ENCODE results near the gene BGN.
A peak's percentile ranks its signal among the peaks of the same experiment; 100 is the strongest.

The BGN gene

DNA sequence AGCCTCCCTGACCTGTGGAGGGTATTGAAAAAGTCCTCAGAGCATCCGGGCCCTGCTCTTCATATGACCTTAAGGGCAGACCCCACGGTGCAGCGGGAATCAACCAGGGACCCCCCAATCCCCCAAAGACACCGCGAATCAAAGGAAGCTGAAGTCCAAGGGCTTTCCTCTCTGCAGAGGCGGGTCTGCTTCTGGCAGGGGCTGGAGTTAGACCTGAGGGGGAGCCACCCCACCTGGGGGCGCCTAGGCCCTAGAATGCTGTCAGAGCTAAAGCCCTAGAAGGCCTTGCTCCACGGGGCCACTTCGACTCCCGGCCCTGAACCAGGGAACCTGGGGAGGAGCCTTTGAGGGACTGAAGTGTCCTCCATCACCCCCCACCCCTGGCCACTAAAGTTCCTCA is 21.7 kb upstream of the BGN start:
- no CpG with 5 or more reads among the region's 10 CpGs for WGBS (ENCODE audit: extremely low coverage, insufficient coverage, insufficient read length)

GRCh38 chrX:153474266-153474665 is 20.5 kb upstream of the BGN start:
- H2BK120ac ChIP-seq (ENCODE audit: insufficient read depth, low read length, poor library complexity): no peak overlapping the region
- H2BK12ac ChIP-seq (ENCODE audit: low read length): no peak overlapping the region
- WGBS (ENCODE audit: extremely low coverage, insufficient coverage, insufficient read length): no CpG with 5 or more reads among the region's 10 CpGs
- H3K9me3 ChIP-seq (ENCODE audit: insufficient read depth, low read depth, low read length): no peaks in the 10 kb centered on the region
- H3K36me3 ChIP-seq (ENCODE audit: control insufficient read depth in 1 of 2, insufficient read depth in 2 of 2, low read length in 2 of 2): no peaks in the 10 kb centered on the region
- H3K79me1 ChIP-seq (ENCODE audit: low read length): peaks cover 21% of the 10 kb centered on the region
- no peak overlapping the region for H2BK5ac ChIP-seq (ENCODE audit: low read depth, low read length, poor library complexity)
- no peak overlapping the region for H3K4me2 ChIP-seq (ENCODE audit: low read length)
- H4K8ac ChIP-seq (ENCODE audit: low read depth, low read length): no peak overlapping the region
- no peak overlapping the region for H3K9ac ChIP-seq (ENCODE audit: low read length)
- H4K91ac ChIP-seq (ENCODE audit: low read depth, low read length): peak overlapping the region; percentile 39
- H3K18ac ChIP-seq (ENCODE audit: low read length): no peak overlapping the region
- H4K12ac ChIP-seq (ENCODE audit: low read depth, low read length): no peak overlapping the region
- H3K14ac ChIP-seq (ENCODE audit: low read length): no peak overlapping the region
- no peak overlapping the region for H3K4ac ChIP-seq (ENCODE audit: low read depth, low read length)
- no peak overlapping the region for H2AFZ ChIP-seq (ENCODE audit: insufficient read depth, low read length, poor library complexity)
- H3K27me3 ChIP-seq (ENCODE audit: insufficient read depth, low read length): no peaks in the 10 kb centered on the region
- DNase-seq: peak; percentile 86 to 87
- no peak overlapping the region for H3K23ac ChIP-seq (ENCODE audit: low read length)
- no peak overlapping the region for H3K27ac ChIP-seq (ENCODE audit: low read depth, low read length)
- H3K4me3 ChIP-seq (ENCODE audit: low read depth, low read length): no peak overlapping the region
- H2AK5ac ChIP-seq (ENCODE audit: low read length): no peak overlapping the region
- H3K4me1 ChIP-seq (ENCODE audit: control insufficient read depth in 1 of 2, insufficient read depth in 2 of 2, low read length in 2 of 2): peaks cover 25 to 31% of the 10 kb centered on the region in 2 experiments
- H3K79me2 ChIP-seq (ENCODE audit: control insufficient read depth, insufficient read depth, low read length, poor library complexity): no peaks in the 10 kb centered on the region

More for the DNA sequence above, 21.7 kb upstream of the BGN start:
- Histone ChIP-seq H2AFZ (ENCODE audit: insufficient read depth, low read length, poor library complexity) (no peak overlapping the region), H3K4me2 (ENCODE audit: low read length) (no peak overlapping the region), H2BK12ac (ENCODE audit: low read length) (peak overlapping the region; percentile 48), H4K91ac (ENCODE audit: low read depth, low read length) (peak overlapping the region; percentile 59), H3K27ac (ENCODE audit: low read depth, low read length) (no peak overlapping the region), H4K12ac (ENCODE audit: low read depth, low read length) (no peak overlapping the region), H3K36me3 (ENCODE audit: control insufficient read depth in 1 of 2, insufficient read depth in 2 of 2, low read length in 2 of 2) (peaks cover 0 to 5% of the 10 kb centered on the region in 2 experiments), H3K79me2 (ENCODE audit: control insufficient read depth, insufficient read depth, low read length, poor library complexity) (no peaks in the 10 kb centered on the region), H3K23ac (ENCODE audit: low read length) (no peak overlapping the region), H3K9ac (ENCODE audit: low read length) (no peak overlapping the region), H3K4ac (ENCODE audit: low read depth, low read length) (no peak overlapping the region), H3K18ac (ENCODE audit: low read length) (no peak overlapping the region), H2AK5ac (ENCODE audit: low read length) (no peak overlapping the region), H4K8ac (ENCODE audit: low read depth, low read length) (no peak overlapping the region), H3K27me3 (ENCODE audit: insufficient read depth, low read length) (no peaks in the 10 kb centered on the region), H2BK5ac (ENCODE audit: low read depth, low read length, poor library complexity) (no peak overlapping the region), H3K79me1 (ENCODE audit: low read length) (peaks cover 21% of the 10 kb centered on the region), H2BK120ac (ENCODE audit: insufficient read depth, low read length, poor library complexity) (no peak overlapping the region), H3K9me3 (ENCODE audit: insufficient read depth, low read depth, low read length) (no peaks in the 10 kb centered on the region), H3K4me3 (ENCODE audit: low read depth, low read length) (no peak overlapping the region), H3K4me1 (ENCODE audit: control insufficient read depth in 1 of 2, insufficient read depth in 2 of 2, low read length in 2 of 2) (peaks cover 25 to 31% of the 10 kb centered on the region in 2 experiments), H3K14ac (ENCODE audit: low read length) (no peak overlapping the region)
- DNase-seq: no peak

DNA sequence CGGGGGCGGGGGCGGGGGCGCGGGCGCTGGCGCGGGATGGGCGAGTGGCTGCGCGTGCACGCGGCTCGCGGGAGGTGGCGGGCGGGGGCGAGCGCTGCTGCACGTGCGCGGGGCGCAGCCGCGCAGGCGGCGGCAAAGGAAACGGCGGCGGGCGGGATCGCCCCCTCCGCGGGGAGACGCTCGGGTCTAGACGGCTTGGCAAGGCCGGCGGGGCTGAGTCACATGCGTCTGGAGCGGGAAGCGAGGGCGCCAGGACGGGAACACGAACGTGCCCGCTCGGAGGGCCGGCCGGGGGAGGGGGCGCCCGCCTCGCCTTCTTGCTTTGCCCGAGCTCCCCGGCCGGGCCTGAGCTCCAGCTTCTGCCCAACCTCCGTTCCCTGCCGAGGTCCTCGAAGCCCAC is 20.1 kb upstream of the BGN start:
- peak overlapping the region; percentile 20 for H4K8ac ChIP-seq (ENCODE audit: low read depth, low read length)
- H4K12ac ChIP-seq (ENCODE audit: low read depth, low read length): peak overlapping the region; percentile 70
- peaks cover 21 to 27% of the 10 kb centered on the region in 2 experiments for H3K4me1 ChIP-seq (ENCODE audit: control insufficient read depth in 1 of 2, insufficient read depth in 2 of 2, low read length in 2 of 2)
- H3K14ac ChIP-seq (ENCODE audit: low read length): no peak overlapping the region
- H3K4me3 ChIP-seq (ENCODE audit: low read depth, low read length): no peak overlapping the region
- no peak overlapping the region for H2AFZ ChIP-seq (ENCODE audit: insufficient read depth, low read length, poor library complexity)
- H3K4me2 ChIP-seq (ENCODE audit: low read length): peak overlapping the region; percentile 10
- no CpG with 5 or more reads among the region's 59 CpGs for WGBS (ENCODE audit: extremely low coverage, insufficient coverage, insufficient read length)
- no peak overlapping the region for H2AK5ac ChIP-seq (ENCODE audit: low read length)
- H3K4ac ChIP-seq (ENCODE audit: low read depth, low read length): no peak overlapping the region
- peak overlapping the region; percentile 60 for H4K91ac ChIP-seq (ENCODE audit: low read depth, low read length)
- no peak overlapping the region for H2BK5ac ChIP-seq (ENCODE audit: low read depth, low read length, poor library complexity)
- no peak overlapping the region for H3K27ac ChIP-seq (ENCODE audit: low read depth, low read length)
- H3K27me3 ChIP-seq (ENCODE audit: insufficient read depth, low read length): no peaks in the 10 kb centered on the region
- peaks cover 21% of the 10 kb centered on the region for H3K79me1 ChIP-seq (ENCODE audit: low read length)
- H3K18ac ChIP-seq (ENCODE audit: low read length): peak overlapping the region; percentile 2
- DNase-seq: peak; percentile 79
- H3K23ac ChIP-seq (ENCODE audit: low read length): no peak overlapping the region
- H3K36me3 ChIP-seq (ENCODE audit: control insufficient read depth in 1 of 2, insufficient read depth in 2 of 2, low read length in 2 of 2): no peaks in the 10 kb centered on the region
- no peak overlapping the region for H3K9ac ChIP-seq (ENCODE audit: low read length)
- H2BK12ac ChIP-seq (ENCODE audit: low read length): no peak overlapping the region
- no peaks in the 10 kb centered on the region for H3K9me3 ChIP-seq (ENCODE audit: insufficient read depth, low read depth, low read length)
- peak overlapping the region; percentile 6 for H2BK120ac ChIP-seq (ENCODE audit: insufficient read depth, low read length, poor library complexity)
- no peaks in the 10 kb centered on the region for H3K79me2 ChIP-seq (ENCODE audit: control insufficient read depth, insufficient read depth, low read length, poor library complexity)

GRCh38 chrX:153475271-153475670 is 19.5 kb upstream of the BGN start:
- Histone ChIP-seq H2BK12ac (ENCODE audit: low read length) (peak overlapping the region; percentile 29), H2AK5ac (ENCODE audit: low read length) (no peak overlapping the region), H3K9ac (ENCODE audit: low read length) (no peak overlapping the region), H3K23ac (ENCODE audit: low read length) (no peak overlapping the region), H3K27ac (ENCODE audit: low read depth, low read length) (no peak overlapping the region), H4K8ac (ENCODE audit: low read depth, low read length) (no peak overlapping the region), H4K91ac (ENCODE audit: low read depth, low read length) (peak overlapping the region; percentile 60), H2BK5ac (ENCODE audit: low read depth, low read length, poor library complexity) (no peak overlapping the region), H2BK120ac (ENCODE audit: insufficient read depth, low read length, poor library complexity) (peak overlapping the region; percentile 6), H3K9me3 (ENCODE audit: insufficient read depth, low read depth, low read length) (no peaks in the 10 kb centered on the region), H4K12ac (ENCODE audit: low read depth, low read length) (no peak overlapping the region), H3K4me3 (ENCODE audit: low read depth, low read length) (no peak overlapping the region), H3K79me1 (ENCODE audit: low read length) (peaks cover 18% of the 10 kb centered on the region), H2AFZ (ENCODE audit: insufficient read depth, low read length, poor library complexity) (no peak overlapping the region), H3K4ac (ENCODE audit: low read depth, low read length) (no peak overlapping the region), H3K4me2 (ENCODE audit: low read length) (peak overlapping the region; percentile 10), H3K27me3 (ENCODE audit: insufficient read depth, low read length) (no peaks in the 10 kb centered on the region), H3K79me2 (ENCODE audit: control insufficient read depth, insufficient read depth, low read length, poor library complexity) (no peaks in the 10 kb centered on the region), H3K4me1 (ENCODE audit: control insufficient read depth in 1 of 2, insufficient read depth in 2 of 2, low read length in 2 of 2) (peaks cover 21 to 25% of the 10 kb centered on the region in 2 experiments), H3K14ac (ENCODE audit: low read length) (no peak overlapping the region), H3K36me3 (ENCODE audit: control insufficient read depth in 1 of 2, insufficient read depth in 2 of 2, low read length in 2 of 2) (no peaks in the 10 kb centered on the region), H3K18ac (ENCODE audit: low read length) (no peak overlapping the region)
- no CpG with 5 or more reads among the region's 7 CpGs for WGBS (ENCODE audit: extremely low coverage, insufficient coverage, insufficient read length)
- DNase-seq: peak in 1 of 2 donors; percentile 21

All from trophoblast cell (in vitro differentiated cells and primary cell).